ENCODE results near the gene HAUS3.

GRCh38 chr4:2218436-2218835, 23.5 kb downstream of the HAUS3 start:
- TF ChIP-seq EZH2 (IDR thresholded peaks at IDR 0.05; ENCODE audit: low read depth, low read length, severe bottlenecking) (no peak), CTCF (IDR thresholded peaks at IDR 0.05; ENCODE audit: control extremely low read depth in 1 of 3, insufficient read depth in 1 of 3, low read depth in 1 of 3, low read length in 3 of 3) (no peak), CEBPB (IDR thresholded peaks at IDR 0.05; ENCODE audit: low read depth, low read length) (no peak), POLR2AphosphoS5 (IDR thresholded peaks at IDR 0.05; ENCODE audit: low read depth, low read length) (no peak), ATF2 (IDR thresholded peaks at IDR 0.05; ENCODE audit: low read length) (no peak), ATF3 (IDR thresholded peaks at IDR 0.05; ENCODE audit: insufficient read depth, low read depth, low read length) (no peak)
